H7 (cell line): Measurements from ENCODE around the gene SBNO2. TPM values are rescaled to one million over a fixed set of nuclear protein-coding genes. Genes with fewer than 3 reads are reported as not detected.

Experiments
- DNase-seq: peaks from one replicate; pipeline ENCODE4 v3.0.0; 2012
- H3K27me3 ChIP-seq: 2 replicates; pipeline ENCODE4 v1.6.0; 2011; ENCODE audit warnings: mild to moderate bottlenecking, low read length; ENCODE audit not compliant: control insufficient read depth, insufficient read depth
- H3K36me3 ChIP-seq: replicated peaks from 2 replicates; pipeline ENCODE4 v1.5.1; 2011; ENCODE audit warnings: low read length; ENCODE audit not compliant: control insufficient read depth, insufficient read depth
- H3K4me3 ChIP-seq: 2 replicates; pipeline ENCODE4 v1.5.1; 2011; ENCODE audit warnings: low read depth, mild to moderate bottlenecking, control low read depth, low read length, moderate library complexity; ENCODE audit not compliant: insufficient read depth
- total RNA-seq: library from RNA; depleted of rRNA; stranded (reverse); fragments of >200 nt; shearing (Covaris generic); gene quantifications from 2 replicates; pipeline ENCODE4 v1.2.3, GENCODE V29; 2014

Gene SBNO2
- total RNA-seq, 1 experiment from 2014 or later: 31.4 TPM

DNA sequence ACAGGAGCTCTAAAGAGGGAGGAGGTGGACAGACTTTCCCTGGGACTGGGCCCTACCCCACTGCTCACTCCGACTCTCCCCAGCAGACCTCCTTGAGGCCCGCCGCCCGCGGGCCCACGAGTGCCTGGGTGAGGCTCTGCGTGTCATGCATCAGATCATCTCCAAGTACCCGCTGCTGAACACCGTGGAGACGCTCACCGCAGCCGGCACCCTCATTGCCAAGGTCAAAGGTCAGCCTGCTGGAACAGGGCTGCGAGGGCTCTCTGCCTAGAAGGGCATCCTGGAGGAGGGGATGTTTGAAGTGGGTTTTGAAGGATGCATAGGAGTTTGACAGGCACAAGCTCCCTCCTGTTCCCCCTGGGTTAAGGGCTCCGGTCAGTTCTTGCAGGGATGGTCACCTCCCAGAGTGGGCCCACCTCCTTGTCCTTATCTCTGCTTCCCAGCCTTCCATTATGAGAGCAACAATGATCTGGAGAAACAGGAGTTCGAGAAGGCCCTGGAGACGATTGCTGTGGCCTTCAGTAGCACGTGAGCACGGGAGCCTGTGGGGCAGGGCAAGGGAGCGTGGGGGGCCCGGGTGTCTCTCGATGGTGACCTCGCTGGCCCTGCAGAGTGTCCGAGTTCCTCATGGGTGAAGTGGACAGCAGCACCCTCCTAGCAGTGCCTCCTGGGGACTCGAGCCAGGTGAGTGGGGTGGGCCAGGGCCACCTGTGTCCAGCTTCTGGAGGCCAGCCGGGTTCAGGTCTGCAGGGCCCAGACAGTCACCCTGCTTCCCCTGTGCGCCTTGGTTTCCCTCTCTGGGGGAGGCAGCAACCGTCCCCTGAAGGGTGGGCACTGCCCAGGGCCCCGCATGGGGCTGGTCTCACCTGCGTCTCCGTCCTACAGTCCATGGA is 100.8 kb downstream of the SBNO2 start:
- peaks cover 20% of the 10 kb centered on the region; the same call in 1 of the 2 replicates for H3K27me3 ChIP-seq
- H3K36me3 ChIP-seq: peaks cover 5% of the 10 kb centered on the region
- DNase-seq: no peak
- no peak overlapping the region for H3K4me3 ChIP-seq

DNA sequence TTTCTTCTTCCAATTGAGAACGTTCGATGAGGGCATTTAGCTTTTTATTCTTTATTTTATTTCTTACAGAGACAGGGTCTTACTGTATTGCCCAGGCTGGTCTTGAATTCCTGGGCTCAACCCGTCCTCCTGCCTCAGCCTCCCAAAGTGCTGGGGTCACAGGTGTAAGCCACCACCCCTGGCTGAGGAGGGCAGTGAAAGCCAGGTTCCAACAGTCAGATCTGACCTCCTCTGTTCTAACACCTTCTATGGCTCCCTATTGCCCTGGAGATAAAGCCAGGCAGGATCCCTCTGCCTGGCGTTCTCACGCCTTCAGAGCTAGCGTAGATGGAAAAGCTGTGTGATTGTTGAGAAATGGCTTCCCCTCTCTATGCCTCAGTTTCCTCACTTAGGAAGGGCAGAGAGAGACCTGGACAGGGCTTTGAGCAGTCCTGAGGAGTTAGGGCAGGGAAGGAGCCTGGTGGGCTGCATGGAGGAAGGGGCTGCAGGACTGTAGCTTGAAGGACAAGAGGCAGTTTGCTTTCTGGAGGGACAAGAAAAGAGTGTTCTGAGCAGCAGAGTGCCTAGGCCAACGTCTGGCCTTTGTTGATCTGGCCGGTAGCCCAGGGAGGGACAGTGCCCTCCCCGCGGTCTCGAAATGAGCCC is 101.6 kb downstream of the SBNO2 start:
- Histone ChIP-seq H3K36me3 (peaks cover 5% of the 10 kb centered on the region), H3K27me3 (peaks cover 22% of the 10 kb centered on the region; the same call in 1 of the 2 replicates), H3K4me3 (no peak overlapping the region)
- DNase-seq: no peak

DNA sequence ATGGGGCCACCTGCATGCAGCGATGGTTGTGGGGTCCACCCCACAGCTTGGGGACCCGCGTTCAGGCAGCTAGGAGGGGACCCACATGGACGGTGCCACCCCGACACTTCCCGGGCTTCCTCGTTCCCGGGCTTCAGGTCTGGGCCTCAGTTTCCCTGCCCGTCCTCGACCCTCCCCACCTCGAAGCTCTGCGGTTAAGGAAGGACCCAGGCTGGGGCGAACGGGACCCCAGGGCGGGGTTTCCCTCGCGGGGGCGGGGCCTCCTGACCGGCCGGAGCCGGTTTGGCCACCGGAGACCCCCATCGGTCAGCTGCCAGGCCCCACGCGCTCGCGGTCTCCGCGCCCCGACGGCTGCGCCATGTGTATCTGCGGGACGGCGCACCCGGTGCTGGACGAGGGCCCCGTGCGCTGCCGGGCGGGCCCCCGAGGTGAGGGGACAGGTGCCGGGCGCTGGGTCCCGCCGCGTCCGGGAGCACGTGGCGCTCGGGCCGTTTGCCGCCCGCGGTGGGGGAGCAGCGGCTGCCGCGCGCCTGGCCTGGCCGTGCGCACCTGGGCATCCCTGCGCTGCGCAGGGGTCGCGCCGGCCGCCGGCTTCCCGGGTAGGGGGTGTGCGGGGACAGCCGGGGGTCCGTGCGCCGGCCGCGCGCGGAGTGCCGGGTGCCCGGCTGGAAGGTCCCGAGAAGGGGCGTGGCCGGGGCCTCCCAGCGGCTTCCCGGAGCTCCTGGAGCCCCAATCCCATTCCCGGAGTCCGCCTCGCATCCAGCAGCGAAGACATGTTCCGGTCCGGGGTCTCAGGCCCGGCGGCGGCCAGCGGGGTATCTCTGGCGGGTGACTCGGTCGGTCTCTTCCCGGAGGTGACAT is 102.9 kb downstream of the SBNO2 start:
- Histone ChIP-seq H3K36me3 (peaks cover 5% of the 10 kb centered on the region), H3K27me3 (peaks cover 34% of the 10 kb centered on the region; the same call in 1 of the 2 replicates), H3K4me3 (peak overlapping the region; percentile 48)
- peak; percentile 95 for DNase-seq

DNA sequence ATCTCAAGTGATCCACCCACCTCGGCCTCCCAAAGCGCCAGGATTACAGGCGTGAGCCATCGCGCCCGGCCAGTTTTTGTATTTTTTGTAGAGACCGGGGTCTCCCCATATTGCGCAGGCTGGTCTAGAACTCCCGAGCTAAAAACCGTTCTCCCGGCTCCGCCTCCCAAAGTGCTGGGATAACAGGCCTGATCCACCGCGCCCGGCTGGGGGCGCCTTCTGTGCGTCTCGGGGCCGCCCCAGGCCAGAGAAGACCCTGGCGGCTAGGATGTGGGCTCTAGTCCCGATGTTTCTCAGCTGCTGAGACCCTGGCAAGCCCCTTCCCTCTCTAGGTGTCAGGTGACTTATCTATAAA is 103.5 kb downstream of the SBNO2 start:
- Histone ChIP-seq H3K4me3 (peak overlapping the region; percentile 48), H3K36me3 (peaks cover 3% of the 10 kb centered on the region), H3K27me3 (peaks cover 38% of the 10 kb centered on the region; the same call in 1 of the 2 replicates)
- DNase-seq: peak; percentile 90

DNA sequence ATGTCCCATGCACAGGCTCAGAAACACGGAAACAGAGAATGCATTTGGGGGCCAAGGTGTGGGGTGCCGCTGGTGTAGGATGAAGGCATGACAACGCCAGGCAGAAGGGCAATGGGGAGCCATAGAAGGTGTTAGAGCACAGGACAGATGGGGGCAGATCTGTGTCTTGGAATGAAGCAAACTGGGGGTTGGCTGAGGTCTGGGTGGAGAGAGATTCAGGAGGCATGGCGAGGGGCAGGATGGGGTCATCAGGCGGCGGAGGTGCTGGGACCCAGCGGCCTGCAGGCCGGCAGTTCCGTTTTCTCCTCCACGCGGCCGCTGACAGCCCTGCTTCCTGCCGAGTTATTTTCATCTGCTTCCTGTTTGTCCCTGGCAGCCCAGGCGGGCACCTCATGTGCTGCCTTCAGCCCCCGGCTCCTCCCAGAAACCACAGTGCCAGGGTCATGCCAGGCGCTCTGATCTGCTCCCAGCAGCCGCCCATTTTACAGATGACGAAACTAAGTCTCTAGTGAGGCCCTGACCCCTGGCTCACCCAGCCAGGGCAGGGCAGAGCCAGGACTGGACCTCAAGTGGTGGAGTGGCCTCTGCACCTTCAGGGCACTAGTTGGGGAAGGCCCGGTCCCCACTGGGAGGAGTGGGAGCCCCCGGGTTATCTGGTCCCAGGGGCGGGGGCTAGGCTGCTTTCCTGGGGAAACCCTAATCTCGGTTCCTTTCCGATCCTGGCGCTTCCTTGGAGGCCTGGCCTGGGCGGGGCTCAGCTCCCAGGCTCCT is 104.9 kb downstream of the SBNO2 start:
- H3K36me3 ChIP-seq: peaks cover 3% of the 10 kb centered on the region
- no peak overlapping the region for H3K4me3 ChIP-seq
- no peak for DNase-seq
- H3K27me3 ChIP-seq: peaks cover 43% of the 10 kb centered on the region

DNA sequence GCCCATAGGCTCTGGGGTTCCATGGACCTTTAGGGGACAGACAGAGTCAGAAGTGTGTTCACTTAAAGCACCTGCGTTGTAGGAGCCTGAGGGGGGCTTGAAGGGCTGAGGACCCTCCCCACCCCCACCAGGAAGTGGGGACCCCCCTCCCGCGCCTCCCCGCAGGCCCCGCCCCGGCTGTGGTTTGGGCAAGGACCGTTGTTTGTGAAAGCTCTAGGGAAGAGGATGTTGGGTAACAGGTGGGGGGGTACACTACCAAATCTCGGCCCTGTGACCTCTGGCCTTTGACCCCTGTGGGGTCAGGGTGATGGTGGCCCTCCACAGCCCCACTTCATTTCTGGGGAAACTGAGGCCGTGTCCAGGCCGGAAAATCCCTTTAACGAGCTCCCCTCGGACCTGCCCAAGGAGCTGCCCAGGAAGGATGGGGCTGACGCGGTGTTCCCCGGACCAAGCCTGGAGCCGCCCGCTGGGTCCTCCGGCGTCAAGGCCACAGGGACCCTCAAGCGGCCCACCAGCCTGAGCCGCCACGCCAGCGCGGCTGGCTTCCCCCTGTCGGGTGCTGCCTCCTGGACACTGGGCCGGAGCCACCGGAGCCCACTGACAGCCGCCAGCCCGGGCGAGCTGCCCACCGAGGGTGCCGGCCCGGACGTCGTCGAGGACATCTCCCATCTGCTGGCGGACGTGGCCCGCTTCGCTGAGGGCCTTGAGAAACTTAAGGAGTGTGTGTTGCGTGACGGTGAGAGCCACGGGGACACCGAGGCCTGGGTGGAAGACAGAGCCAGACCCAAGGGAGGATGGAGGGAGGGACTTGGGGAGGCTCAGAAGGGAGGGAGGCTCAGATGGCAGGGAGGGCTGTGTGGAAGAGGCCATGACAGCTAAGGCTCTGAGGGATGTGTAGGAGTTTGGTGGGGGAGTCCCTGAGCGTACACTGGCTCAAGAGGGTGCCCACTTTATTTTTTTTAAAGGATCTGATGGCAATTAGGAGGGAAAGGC is 105.8 kb downstream of the SBNO2 start:
- peaks cover 1% of the 10 kb centered on the region; the same call in 1 of the 2 replicates for H3K36me3 ChIP-seq
- no peak overlapping the region; the same call in 1 of the 2 replicates for H3K4me3 ChIP-seq
- H3K27me3 ChIP-seq: peaks cover 43% of the 10 kb centered on the region
- DNase-seq: no peak

DNA sequence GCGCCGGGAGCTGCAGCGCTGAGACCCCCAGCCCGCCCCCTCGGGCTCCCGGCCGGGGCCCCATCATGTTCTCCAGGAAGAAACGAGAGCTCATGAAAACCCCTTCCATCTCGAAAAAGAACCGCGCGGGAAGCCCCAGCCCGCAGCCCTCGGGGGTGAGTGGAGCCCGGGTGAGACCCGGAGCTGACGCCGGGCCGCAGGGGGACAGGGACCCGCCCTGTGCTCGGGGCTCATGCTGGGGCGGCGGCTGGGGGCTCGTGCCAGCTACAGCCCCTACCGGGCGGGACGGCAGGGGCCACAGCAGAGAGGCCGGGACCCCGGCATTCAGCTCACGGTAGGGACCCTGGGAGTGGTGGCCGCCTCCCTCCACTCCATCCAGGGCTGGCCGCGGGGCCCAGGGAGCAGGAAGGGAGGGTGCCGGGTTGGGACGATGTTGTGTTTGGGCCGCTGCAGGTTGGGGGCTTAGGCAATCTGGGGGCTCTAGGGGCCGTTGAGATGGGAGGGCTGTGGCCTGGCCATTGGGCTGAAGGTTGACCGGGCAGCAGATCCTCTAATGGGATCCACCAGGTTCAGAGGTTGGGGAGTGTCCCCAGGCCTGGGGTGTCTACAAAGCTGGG is 106.6 kb downstream of the SBNO2 start:
- peak overlapping the region; percentile 38 for H3K4me3 ChIP-seq
- H3K36me3 ChIP-seq: no peaks in the 10 kb centered on the region
- peaks cover 43% of the 10 kb centered on the region for H3K27me3 ChIP-seq
- DNase-seq: no peak

DNA sequence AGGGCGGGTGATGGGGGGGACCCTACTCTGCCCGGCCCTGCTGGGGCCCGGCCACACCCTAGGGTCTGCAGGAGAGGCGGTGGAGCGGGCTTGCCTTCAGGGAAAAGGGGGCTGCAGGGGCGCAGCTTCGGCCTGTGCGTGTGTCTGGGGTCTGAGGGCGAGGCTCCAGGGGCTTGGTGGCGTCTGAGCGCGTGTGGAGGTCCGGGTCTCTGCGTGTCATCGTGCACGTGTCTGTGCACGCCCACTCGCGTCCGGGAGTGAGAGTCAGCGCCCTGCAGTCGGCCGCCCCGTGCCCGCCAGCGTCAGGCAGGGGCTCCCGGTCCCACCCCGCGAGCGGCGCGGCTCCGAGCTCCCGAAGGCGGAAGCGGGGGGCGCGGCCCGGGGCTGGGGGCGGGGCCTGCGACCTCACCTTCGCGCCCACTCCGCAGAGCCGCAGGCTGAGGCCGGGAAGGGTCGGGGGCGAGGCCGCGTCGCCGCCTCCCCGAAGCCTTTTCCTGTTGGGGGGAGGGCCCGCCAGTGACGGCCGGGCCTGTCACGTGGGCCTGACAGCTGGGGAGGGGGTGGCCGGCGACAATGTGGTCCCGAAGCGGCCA is 107.2 kb downstream of the SBNO2 start, which contains the start of gene ARHGAP45:
Gene ARHGAP45, plus strand, starts transcription at position 420 of the 593 bp plus-strand sequence. CDS start 239 bp downstream, outside the sequence.
- Histone ChIP-seq H3K36me3 (no peaks in the 10 kb centered on the region), H3K27me3 (peaks cover 43% of the 10 kb centered on the region), H3K4me3 (peak within 1 kb of the TSS; percentile 38)
- peak; percentile 94 for DNase-seq

DNA sequence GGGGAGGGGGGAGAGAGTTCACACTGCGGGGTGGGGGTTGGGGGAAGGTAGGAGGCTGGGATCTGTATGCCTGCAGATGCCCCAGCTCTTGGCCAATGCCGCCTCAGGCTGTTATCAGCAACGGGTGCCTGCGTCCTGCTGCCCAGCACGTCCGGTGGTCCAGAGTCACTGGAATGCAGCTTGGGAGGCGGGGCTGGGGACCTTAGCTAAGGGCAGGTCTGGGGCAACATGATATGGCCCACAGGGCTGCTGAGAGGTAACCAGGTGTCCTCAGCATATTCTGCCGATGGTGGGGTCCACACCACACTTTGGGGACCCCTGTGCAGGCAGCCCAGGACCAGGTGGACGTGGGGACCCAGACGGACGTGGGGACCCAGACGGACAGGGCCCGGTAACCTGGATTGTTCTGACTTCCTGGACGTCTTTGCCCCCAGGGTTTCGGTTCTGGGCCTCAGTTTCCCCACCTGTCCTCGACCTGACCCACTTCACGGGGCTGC is 107.8 kb downstream of the SBNO2 start:
- DNase-seq: no peak
- peaks cover 39% of the 10 kb centered on the region for H3K27me3 ChIP-seq
- peak overlapping the region; percentile 38 for H3K4me3 ChIP-seq
- no peaks in the 10 kb centered on the region for H3K36me3 ChIP-seq

DNA sequence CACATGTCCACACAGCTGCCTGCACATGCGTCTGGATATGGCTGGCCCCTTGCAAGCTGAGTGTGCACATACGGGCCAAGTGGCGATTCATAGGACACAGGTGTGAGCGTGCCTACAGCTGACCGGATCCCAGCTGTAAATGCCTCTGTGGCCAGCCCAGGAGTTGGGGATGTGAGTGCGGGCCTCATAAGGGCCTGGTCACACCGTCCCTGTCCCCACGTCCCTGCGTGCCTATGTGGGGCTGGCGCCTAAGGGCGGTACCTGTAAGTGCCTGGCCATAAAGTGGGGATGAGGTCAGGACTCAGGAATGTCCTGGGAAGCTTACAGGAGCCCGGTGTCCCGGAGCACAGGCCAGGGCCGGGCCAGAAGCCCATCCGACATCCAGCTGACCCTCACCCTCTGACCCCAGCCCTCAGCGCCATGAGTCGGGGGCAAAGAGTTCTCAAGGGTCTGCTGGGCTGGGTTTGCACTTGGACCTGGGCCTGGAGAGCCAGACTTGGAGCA is 108.4 kb downstream of the SBNO2 start:
- peaks cover 34% of the 10 kb centered on the region for H3K27me3 ChIP-seq
- peaks cover 1% of the 10 kb centered on the region; the same call in 1 of the 2 replicates for H3K36me3 ChIP-seq
- DNase-seq: peak; percentile 76

DNA sequence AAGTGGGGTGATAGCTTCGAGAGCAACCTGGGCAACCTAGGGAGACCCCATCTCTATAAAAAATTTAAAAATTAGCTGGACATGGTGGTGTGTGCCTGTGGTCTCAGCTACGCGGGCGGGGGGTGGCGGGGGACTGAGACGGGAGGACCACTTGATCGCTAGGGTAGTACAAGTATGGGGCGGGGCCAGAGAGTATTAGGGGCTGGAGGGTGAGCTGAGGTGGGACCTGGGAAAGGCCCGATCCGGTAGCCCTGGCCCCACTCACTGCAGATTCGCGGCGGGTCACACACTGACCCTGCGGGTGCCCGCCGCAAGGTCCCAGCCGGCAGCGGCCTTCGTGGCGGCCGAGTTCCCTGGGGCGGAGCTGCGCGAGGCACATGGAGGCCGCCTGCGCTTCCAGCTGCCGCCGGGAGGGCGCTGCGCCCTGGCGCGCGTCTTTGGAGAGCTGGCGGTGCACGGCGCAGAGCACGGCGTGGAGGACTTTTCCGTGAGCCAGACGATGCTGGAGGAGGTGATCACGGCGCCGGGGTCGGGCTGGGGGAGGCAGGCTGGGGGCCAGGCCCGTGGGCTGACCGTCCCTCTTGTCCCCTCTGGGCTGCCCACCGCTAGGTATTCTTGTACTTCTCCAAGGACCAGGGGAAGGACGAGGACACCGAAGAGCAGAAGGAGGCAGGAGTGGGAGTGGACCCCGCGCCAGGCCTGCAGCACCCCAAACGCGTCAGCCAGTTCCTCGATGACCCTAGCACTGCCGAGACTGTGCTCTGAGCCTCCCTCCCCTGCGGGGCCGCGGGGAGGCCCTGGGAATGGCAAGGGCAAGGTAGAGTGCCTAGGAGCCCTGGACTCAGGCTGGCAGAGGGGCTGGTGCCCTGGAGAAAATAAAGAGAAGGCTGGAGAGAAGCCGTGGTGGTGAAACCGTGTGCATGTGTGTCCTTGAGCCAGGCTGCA is 109.1 kb downstream of the SBNO2 start:
- Histone ChIP-seq H3K36me3 (peaks cover 1% of the 10 kb centered on the region; the same call in 1 of the 2 replicates), H3K27me3 (peaks cover 30% of the 10 kb centered on the region), H3K4me3 (peak overlapping the region; percentile 52)
- DNase-seq: peak; percentile 93

More for the DNA sequence above, 108.4 kb downstream of the SBNO2 start:
- H3K4me3 ChIP-seq: peak overlapping the region; percentile 52; the same call in 1 of the 2 replicates
